Caco-2 (cell line): ENCODE results near the gene TRAF3. TPM values are rescaled to one million over a fixed set of nuclear protein-coding genes. Genes with fewer than 3 reads are reported as not detected.

Source experiments
- BruUV-seq: library from RNA; stranded (reverse); fragments of 400-500 nt; replicated peaks from 2 replicates; lab custom pipeline; 2021; lab: Mats Ljungman, UMichigan
- CTCF ChIA-PET: fragments of 300-600 bp; sonication (Branson Sonifier 250); formaldehyde crosslinking; loops from one replicate; lab custom pipeline; 2022; ENCODE audit warnings: antibody characterized with exemption; lab: Charles Lee
- POLR2A ChIA-PET: fragments of 300-600 bp; sonication (Branson Sonifier 250); formaldehyde crosslinking; loops from one replicate; lab custom pipeline; 2022; ENCODE audit warnings: antibody characterized with exemption; lab: Charles Lee
- DNase-seq, 2 experiments: peaks; one replicate each; pipeline versions ENCODE4 v3.0.0 to v3.0.0-alpha.2; 2020 to 2022
- H3K27me3 ChIP-seq: replicated peaks from 2 replicates; pipeline ENCODE4 v1.6.0; 2011; ENCODE audit warnings: low read length; ENCODE audit not compliant: control insufficient read depth, insufficient read depth
- H3K36me3 ChIP-seq: 2 replicates; pipeline ENCODE4 v1.5.1; 2011; ENCODE audit warnings: low read length; ENCODE audit not compliant: control insufficient read depth, insufficient read depth
- H3K4me1 ChIP-seq: fragments of 250-450 bp; sonication (Bioruptor Pico); 2 replicates; pipeline ENCODE4 v1.5.1; 2020; ENCODE audit warnings: mild to moderate bottlenecking
- H3K4me3 ChIP-seq: 2 replicates; pipeline ENCODE4 v1.5.1; 2011; ENCODE audit warnings: low read depth, mild to moderate bottlenecking, control low read depth, low read length
- H3K9me3 ChIP-seq: fragments of 250-450 bp; sonication (Bioruptor Pico); 2 replicates; pipeline ENCODE4 v1.5.1; 2020; ENCODE audit warnings: mild to moderate bottlenecking, moderate library complexity
- H3K27ac Mint-ChIP-seq: one replicate; pipeline ENCODE4 v1.8.0; 2022; ENCODE audit warnings: mixed read lengths; ENCODE audit not compliant: unreplicated experiment
- H3K27me3 Mint-ChIP-seq: one replicate; pipeline ENCODE4 v1.8.0; 2022; ENCODE audit warnings: mixed read lengths; ENCODE audit not compliant: insufficient read depth, unreplicated experiment
- H3K36me3 Mint-ChIP-seq: one replicate; pipeline ENCODE4 v1.8.0; 2022; ENCODE audit warnings: mild to moderate bottlenecking, mixed read lengths; ENCODE audit not compliant: insufficient read depth, unreplicated experiment
- H3K4me1 Mint-ChIP-seq: one replicate; pipeline ENCODE4 v1.8.0; 2022; ENCODE audit warnings: low read depth, mixed read lengths; ENCODE audit not compliant: unreplicated experiment
- H3K4me3 Mint-ChIP-seq: one replicate; pipeline ENCODE4 v1.8.0; 2022; ENCODE audit warnings: mild to moderate bottlenecking, moderate library complexity, mixed read lengths; ENCODE audit not compliant: unreplicated experiment
- H3K9me3 Mint-ChIP-seq: one replicate; pipeline ENCODE4 v1.8.0; 2022; ENCODE audit warnings: mixed read lengths; ENCODE audit not compliant: unreplicated experiment
- intact Hi-C: fragments of 100-400 bp; cut with micrococcal nuclease; formaldehyde crosslinking; loops from one replicate; pipeline ENCODE4 v1.10.0; 2022; ENCODE audit not compliant: unreplicated experiment
- total RNA-seq: library from RNA; stranded (reverse); gene quantifications from 2 replicates; pipeline ENCODE4 v1.2.3, GENCODE V29; 2022
- TF ChIP-seq, protein P1 (sequence below), 2 experiments: fragments of 200-600 bp in 1 of 2; IDR thresholded peaks; 1 replicate in 1 of 2; 2 replicates in 1 of 2; pipeline versions ENCODE4 v1.5.1 to v1.8.0; 2011 to 2022; ENCODE audit warnings: antibody characterized with exemption in 1 of 2, control low read depth in 1 of 2, inconsistent platforms in 1 of 2, low read depth in 1 of 2, low read length in 1 of 2, mild to moderate bottlenecking in 1 of 2, moderate library complexity in 1 of 2; ENCODE audit not compliant: insufficient read depth in 1 of 2, severe bottlenecking in 1 of 2, unreplicated experiment in 1 of 2

Gene TRAF3
- total RNA-seq, 1 experiment from 2014 or later, result 16.6 TPM

DNA sequence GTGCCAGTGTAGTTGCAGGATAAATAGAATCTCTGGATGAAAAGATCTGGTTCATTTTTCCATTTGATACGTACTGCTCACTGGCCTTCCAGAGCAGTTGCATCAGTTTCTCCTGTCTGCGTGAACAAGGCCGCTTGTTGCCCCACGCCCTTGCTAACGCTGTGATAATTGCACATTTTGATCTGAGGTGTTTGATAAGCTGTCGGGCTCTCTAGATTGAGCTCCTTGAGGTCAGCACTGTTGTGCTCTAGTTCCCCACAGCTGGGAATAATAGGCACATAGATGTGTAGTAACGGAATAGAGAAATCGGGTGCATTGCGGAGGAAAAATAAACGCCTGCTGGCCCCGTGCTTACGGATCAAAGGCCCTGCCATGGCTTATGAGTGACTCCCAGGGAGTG is 42.8 kb upstream of the TRAF3 start:
- CTCF ChIA-PET, result no interaction called here
- H3K36me3 Mint-ChIP-seq, result peaks cover 43% of the 10 kb centered on the region
- no TSS peak for BruUV-seq

DNA sequence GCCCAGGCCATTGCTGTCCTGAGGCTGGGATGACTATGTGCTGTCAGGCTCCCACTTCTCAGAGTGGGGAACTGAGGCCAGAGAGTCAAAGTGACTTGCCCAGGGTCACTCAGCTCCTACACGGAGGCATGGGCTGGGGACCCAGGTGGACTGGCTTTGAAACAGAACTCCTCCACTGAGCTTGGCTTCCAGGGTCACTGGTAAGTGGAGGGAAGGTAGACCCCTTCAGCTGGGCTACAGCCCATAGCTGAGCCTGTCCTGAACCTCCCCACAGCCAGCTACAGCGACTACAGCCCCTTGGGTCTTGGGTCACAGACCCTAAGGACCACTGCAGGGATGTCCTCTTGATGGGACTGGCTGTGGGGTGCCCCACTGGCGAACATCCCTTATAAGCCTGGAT is 40.3 kb upstream of the TRAF3 start:
- CTCF ChIA-PET, result interaction anchor here (0.5 kb wide), 1 partner anchor 62 kb away, joined by 5 read pairs; no protein-coding TSS in a partner anchor

More for the DNA sequence above, 42.8 kb upstream of the TRAF3 start:
- no peak overlapping the region for H3K4me3 Mint-ChIP-seq
- no peaks in the 10 kb centered on the region; the same call in 1 of the 2 replicates for H3K36me3 ChIP-seq
- no peak overlapping the region for H3K4me3 ChIP-seq
- no peaks in the 10 kb centered on the region for H3K9me3 ChIP-seq
- H3K9me3 Mint-ChIP-seq, result no peaks in the 10 kb centered on the region
- TF ChIP-seq, protein P1, sequence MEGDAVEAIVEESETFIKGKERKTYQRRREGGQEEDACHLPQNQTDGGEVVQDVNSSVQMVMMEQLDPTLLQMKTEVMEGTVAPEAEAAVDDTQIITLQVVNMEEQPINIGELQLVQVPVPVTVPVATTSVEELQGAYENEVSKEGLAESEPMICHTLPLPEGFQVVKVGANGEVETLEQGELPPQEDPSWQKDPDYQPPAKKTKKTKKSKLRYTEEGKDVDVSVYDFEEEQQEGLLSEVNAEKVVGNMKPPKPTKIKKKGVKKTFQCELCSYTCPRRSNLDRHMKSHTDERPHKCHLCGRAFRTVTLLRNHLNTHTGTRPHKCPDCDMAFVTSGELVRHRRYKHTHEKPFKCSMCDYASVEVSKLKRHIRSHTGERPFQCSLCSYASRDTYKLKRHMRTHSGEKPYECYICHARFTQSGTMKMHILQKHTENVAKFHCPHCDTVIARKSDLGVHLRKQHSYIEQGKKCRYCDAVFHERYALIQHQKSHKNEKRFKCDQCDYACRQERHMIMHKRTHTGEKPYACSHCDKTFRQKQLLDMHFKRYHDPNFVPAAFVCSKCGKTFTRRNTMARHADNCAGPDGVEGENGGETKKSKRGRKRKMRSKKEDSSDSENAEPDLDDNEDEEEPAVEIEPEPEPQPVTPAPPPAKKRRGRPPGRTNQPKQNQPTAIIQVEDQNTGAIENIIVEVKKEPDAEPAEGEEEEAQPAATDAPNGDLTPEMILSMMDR (IDR thresholded peaks at IDR 0.05; ENCODE audit: insufficient read depth in 1 of 2, low read depth in 1 of 2, low read length in 1 of 2, severe bottlenecking in 1 of 2, unreplicated experiment in 1 of 2), result no peak
- intact Hi-C loops, result no loop called here
- H3K27ac Mint-ChIP-seq, result no peak overlapping the region
- no peaks in the 10 kb centered on the region for H3K4me1 ChIP-seq
- no peaks in the 10 kb centered on the region for H3K4me1 Mint-ChIP-seq
- no peaks in the 10 kb centered on the region for H3K27me3 ChIP-seq
- no peak for DNase-seq
- H3K27me3 Mint-ChIP-seq, result no peaks in the 10 kb centered on the region
- POLR2A ChIA-PET, result no interaction called here

DNA sequence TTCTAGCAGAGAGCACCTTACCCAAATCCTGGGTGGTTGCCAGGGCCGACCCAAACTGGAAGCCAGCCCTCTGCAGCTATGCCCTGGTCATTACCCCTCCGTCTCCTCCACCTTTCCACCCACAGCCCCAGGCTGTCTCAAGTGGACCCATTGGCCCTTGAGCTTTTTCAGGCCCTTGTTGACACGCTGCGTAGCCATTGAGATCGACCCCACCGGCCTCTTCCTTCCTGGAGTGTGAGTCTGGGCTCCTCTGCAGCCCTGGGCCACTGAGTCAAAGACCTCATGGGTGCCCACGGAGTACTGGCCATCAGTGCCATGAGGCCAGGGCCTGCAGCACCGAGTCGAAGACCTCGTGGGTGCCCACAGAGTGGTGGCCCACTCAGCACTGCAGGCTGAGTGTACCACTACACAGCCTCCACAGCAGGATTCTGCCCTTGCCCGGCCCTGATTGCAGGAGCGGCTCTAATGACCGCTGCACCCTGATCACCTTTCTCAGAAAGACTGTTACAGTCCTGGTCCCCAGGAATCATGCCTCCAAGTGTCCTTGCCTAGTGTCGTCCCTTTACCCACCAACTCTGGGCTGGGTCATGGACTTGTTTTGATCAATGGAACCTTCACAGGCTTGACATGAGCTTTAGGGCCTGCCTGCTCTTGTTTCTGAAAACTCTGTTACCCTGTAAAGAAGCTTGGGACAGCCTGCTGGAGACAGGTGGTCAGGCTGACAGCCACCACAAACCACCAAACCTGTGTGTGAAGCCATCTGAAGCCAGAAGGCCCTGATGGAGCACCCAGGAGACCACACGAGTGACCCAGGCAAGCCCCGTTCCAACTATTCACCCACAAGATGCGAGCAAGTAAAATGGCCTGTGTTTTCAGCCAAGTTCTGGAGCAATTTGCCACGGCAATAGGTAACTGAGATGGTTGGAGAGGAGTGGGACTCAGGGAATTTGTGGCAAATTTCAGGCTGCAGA is 39.6 kb upstream of the TRAF3 start:
- peaks cover 42% of the 10 kb centered on the region for H3K36me3 Mint-ChIP-seq
- no TSS peak for BruUV-seq
- TF ChIP-seq, protein P1 (IDR thresholded peaks at IDR 0.05; ENCODE audit: insufficient read depth in 1 of 2, low read depth in 1 of 2, low read length in 1 of 2, severe bottlenecking in 1 of 2, unreplicated experiment in 1 of 2), result no peak
- H3K27ac Mint-ChIP-seq, result no peak overlapping the region
- H3K9me3 Mint-ChIP-seq, result no peaks in the 10 kb centered on the region
- intact Hi-C loops, result no loop called here
- Histone ChIP-seq H3K9me3 (0 out of 2 replicates have a peak, but pooled peaks cover 8% of the 10 kb centered on the region), H3K36me3 (no peaks in the 10 kb centered on the region; the same call in 1 of the 2 replicates), H3K4me3 (no peak overlapping the region), H3K4me1 (no peaks in the 10 kb centered on the region), H3K27me3 (no peaks in the 10 kb centered on the region)
- H3K4me3 Mint-ChIP-seq, result no peak overlapping the region
- no peak for DNase-seq
- no peaks in the 10 kb centered on the region for H3K4me1 Mint-ChIP-seq
- no peaks in the 10 kb centered on the region for H3K27me3 Mint-ChIP-seq
- CTCF ChIA-PET, result no interaction called here
- POLR2A ChIA-PET, result no interaction called here

More for the DNA sequence above, 40.3 kb upstream of the TRAF3 start:
- Mint-ChIP-seq H3K4me1 (no peaks in the 10 kb centered on the region), H3K9me3 (no peaks in the 10 kb centered on the region), H3K27ac (no peak overlapping the region), H3K4me3 (no peak overlapping the region), H3K36me3 (peaks cover 40% of the 10 kb centered on the region), H3K27me3 (no peaks in the 10 kb centered on the region)
- H3K36me3 ChIP-seq, result no peaks in the 10 kb centered on the region; the same call in 1 of the 2 replicates
- intact Hi-C loops, result no loop called here
- no peaks in the 10 kb centered on the region for H3K27me3 ChIP-seq
- POLR2A ChIA-PET, result no interaction called here
- BruUV-seq, result no TSS peak
- no peaks in the 10 kb centered on the region for H3K4me1 ChIP-seq
- DNase-seq, result no peak
- TF ChIP-seq, protein P1 (IDR thresholded peaks at IDR 0.05; ENCODE audit: insufficient read depth in 1 of 2, low read depth in 1 of 2, low read length in 1 of 2, severe bottlenecking in 1 of 2, unreplicated experiment in 1 of 2), result no peak
- H3K4me3 ChIP-seq, result no peak overlapping the region
- H3K9me3 ChIP-seq, result 0 out of 2 replicates have a peak, but pooled peaks cover 7% of the 10 kb centered on the region
